GM23248 (cell line): ENCODE data around the gene RC3H2.

Source experiments
- EZH2 ChIP-seq: fragments of 200-600 bp; sonication (generic); IDR thresholded peaks from 2 replicates; pipeline ENCODE4 v1.6.1; 2018; ENCODE audit warnings: antibody characterized with exemption, mild to moderate bottlenecking; ENCODE audit not compliant: insufficient read depth, poor library complexity, severe bottlenecking
- EZH2phosphoT487 ChIP-seq: fragments of 200-600 bp; sonication (generic); IDR thresholded peaks from 2 replicates; pipeline ENCODE4 v1.6.1; 2018; ENCODE audit warnings: antibody characterized with exemption, moderate library complexity, mild to moderate bottlenecking, low read depth; ENCODE audit not compliant: insufficient read depth

DNA sequence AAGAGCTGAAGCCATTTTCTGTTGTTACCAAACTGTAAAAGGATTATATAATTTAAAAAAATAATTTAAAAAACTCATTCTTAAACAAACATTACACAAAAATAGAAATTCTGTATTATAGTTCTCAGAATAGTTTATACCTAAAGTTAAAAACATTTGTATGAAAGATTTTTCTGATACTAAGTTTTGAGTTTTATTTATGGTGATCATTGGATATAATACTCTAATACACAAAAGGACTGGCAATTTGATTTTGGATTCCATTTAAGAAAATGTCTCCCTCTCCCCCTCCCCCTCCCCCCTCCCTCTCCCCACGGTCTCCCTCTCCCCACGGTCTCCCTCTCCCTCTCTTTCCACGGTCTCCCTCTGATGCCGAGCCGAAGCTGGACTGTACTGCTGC lies 39.1 kb downstream of the RC3H2 start:
- TF ChIP-seq EZH2 (no peak), EZH2phosphoT487 (no peak)
